Measurements from ENCODE around the gene MTAP.

The MTAP gene

GRCh38 chr9:21852754-21853153 lies 50.3 kb downstream of the MTAP start:
- Histone ChIP-seq H3K4me1 (ENCODE audit: control insufficient read depth, insufficient read depth, low read length) (no peaks in the 10 kb centered on the region), H3K9ac (ENCODE audit: low read length in 2 of 2) (no peak overlapping the region), H3K4me3 (ENCODE audit: low read length in 2 of 2) (no peak overlapping the region), H3K36me3 (ENCODE audit: control insufficient read depth in 2 of 2, insufficient read depth in 2 of 2, low read length in 2 of 2) (peaks cover 10 to 14% of the 10 kb centered on the region in 2 donors), H3K27ac (ENCODE audit: low read length) (no peak overlapping the region), H3K9me3 (ENCODE audit: control insufficient read depth in 2 of 2, low read length in 2 of 2) (peaks cover 0 to 10% of the 10 kb centered on the region in 2 donors), H3K27me3 (ENCODE audit: control insufficient read depth in 1 of 2, insufficient read depth in 2 of 2, low read length in 2 of 2) (no peaks in the 10 kb centered on the region)

- Histone ChIP-seq H3K27me3 (ENCODE audit: control insufficient read depth in 1 of 2, insufficient read depth in 2 of 2, low read length in 2 of 2) (no peaks in the 10 kb centered on the region), H3K36me3 (ENCODE audit: control insufficient read depth in 2 of 2, insufficient read depth in 2 of 2, low read length in 2 of 2) (peaks cover 10 to 14% of the 10 kb centered on the region in 2 donors), H3K9ac (ENCODE audit: low read length in 2 of 2) (no peak overlapping the region), H3K27ac (ENCODE audit: low read length) (no peak overlapping the region), H3K9me3 (ENCODE audit: control insufficient read depth in 2 of 2, low read length in 2 of 2) (peaks cover 0 to 4% of the 10 kb centered on the region in 2 donors), H3K4me1 (ENCODE audit: control insufficient read depth, insufficient read depth, low read length) (no peaks in the 10 kb centered on the region), H3K4me3 (ENCODE audit: low read length in 2 of 2) (no peak overlapping the region)
Measured at GRCh38 chr9:21853414-21853813, 51.0 kb downstream of the MTAP start.

- no peak overlapping the region for H3K27ac ChIP-seq (ENCODE audit: low read length)
- no peaks in the 10 kb centered on the region for H3K9me3 ChIP-seq (ENCODE audit: control insufficient read depth in 2 of 2, low read length in 2 of 2)
- no peak overlapping the region for H3K4me3 ChIP-seq (ENCODE audit: low read length in 2 of 2)
- H3K27me3 ChIP-seq (ENCODE audit: control insufficient read depth in 1 of 2, insufficient read depth in 2 of 2, low read length in 2 of 2), result no peaks in the 10 kb centered on the region
- H3K9ac ChIP-seq (ENCODE audit: low read length in 2 of 2), result no peak overlapping the region
- H3K36me3 ChIP-seq (ENCODE audit: control insufficient read depth in 2 of 2, insufficient read depth in 2 of 2, low read length in 2 of 2), result peaks cover 12 to 17% of the 10 kb centered on the region in 2 donors
- no peaks in the 10 kb centered on the region for H3K4me1 ChIP-seq (ENCODE audit: control insufficient read depth, insufficient read depth, low read length)
Measured at GRCh38 chr9:21854119-21854518, 51.7 kb downstream of the MTAP start.

DNA sequence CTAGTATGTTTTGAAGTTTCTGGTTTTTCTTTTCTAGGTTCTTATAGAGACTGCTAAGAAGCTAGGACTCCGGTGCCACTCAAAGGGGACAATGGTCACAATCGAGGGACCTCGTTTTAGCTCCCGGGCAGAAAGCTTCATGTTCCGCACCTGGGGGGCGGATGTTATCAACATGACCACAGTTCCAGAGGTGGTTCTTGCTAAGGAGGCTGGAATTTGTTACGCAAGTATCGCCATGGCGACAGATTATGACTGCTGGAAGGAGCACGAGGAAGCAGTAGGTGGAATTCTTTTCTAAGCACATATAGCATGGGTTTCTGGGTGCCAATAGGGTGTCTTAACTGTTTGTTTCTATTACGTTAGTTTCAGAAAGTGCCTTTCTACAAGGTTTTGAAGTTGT lies 52.2 kb downstream of the MTAP start:
- H3K4me1 ChIP-seq (ENCODE audit: control insufficient read depth, insufficient read depth, low read length), result no peaks in the 10 kb centered on the region
- no peak overlapping the region for H3K9ac ChIP-seq (ENCODE audit: low read length in 2 of 2)
- no peaks in the 10 kb centered on the region for H3K9me3 ChIP-seq (ENCODE audit: control insufficient read depth in 2 of 2, low read length in 2 of 2)
- H3K27ac ChIP-seq (ENCODE audit: low read length), result no peak overlapping the region
- no peak overlapping the region for H3K4me3 ChIP-seq (ENCODE audit: low read length in 2 of 2)
- no peaks in the 10 kb centered on the region for H3K27me3 ChIP-seq (ENCODE audit: control insufficient read depth in 1 of 2, insufficient read depth in 2 of 2, low read length in 2 of 2)
- H3K36me3 ChIP-seq (ENCODE audit: control insufficient read depth in 2 of 2, insufficient read depth in 2 of 2, low read length in 2 of 2), result peaks cover 17 to 20% of the 10 kb centered on the region in 2 donors

DNA sequence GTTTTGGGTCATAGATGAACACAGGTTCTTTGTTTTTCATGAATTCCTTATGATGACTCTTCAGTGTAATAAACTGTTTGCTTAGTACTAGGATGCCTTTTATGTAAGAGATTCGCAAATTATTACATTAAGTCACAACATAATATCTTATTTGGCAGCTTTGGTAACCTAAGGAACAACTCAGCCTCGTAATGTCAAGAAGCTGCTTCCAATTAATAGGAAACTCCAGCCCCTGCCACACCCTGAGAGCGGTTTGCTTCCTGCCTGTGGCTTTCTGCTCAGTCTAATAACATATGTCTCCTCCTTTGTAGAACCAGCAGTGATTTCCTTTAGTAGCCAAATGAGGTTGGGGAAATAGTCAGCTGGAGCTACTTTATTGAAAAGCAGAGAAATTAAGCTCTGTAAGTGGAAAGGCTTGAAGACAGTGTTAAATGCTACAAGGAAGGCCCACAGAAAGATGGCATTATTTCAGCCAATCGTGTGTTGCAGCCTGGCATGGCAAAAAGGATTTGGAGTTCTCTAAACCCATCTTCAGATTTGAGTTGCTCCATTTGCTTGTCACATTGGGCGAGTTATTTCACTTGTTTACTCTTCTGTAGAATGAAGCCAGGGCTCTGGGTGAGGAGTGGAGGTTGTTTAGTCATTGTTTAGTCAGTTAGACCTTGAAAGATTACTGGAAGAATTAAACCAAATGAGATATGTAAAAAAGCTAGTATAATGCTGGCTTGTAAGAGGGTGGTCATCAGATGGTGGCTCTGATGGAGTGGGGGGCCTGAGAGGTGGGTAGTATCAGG lies 54.1 kb downstream of the MTAP start:
- Histone ChIP-seq H3K4me1 (ENCODE audit: control insufficient read depth, insufficient read depth, low read length) (no peaks in the 10 kb centered on the region), H3K4me3 (ENCODE audit: low read length in 2 of 2) (no peak overlapping the region), H3K36me3 (ENCODE audit: control insufficient read depth in 2 of 2, insufficient read depth in 2 of 2, low read length in 2 of 2) (peaks cover 20 to 28% of the 10 kb centered on the region in 2 donors), H3K27ac (ENCODE audit: low read length) (no peak overlapping the region), H3K9ac (ENCODE audit: low read length in 2 of 2) (no peak overlapping the region), H3K9me3 (ENCODE audit: control insufficient read depth in 2 of 2, low read length in 2 of 2) (no peaks in the 10 kb centered on the region), H3K27me3 (ENCODE audit: control insufficient read depth in 1 of 2, insufficient read depth in 2 of 2, low read length in 2 of 2) (no peaks in the 10 kb centered on the region)

- peaks cover 25 to 30% of the 10 kb centered on the region in 2 donors for H3K36me3 ChIP-seq (ENCODE audit: control insufficient read depth in 2 of 2, insufficient read depth in 2 of 2, low read length in 2 of 2)
- no peak overlapping the region for H3K9ac ChIP-seq (ENCODE audit: low read length in 2 of 2)
- no peaks in the 10 kb centered on the region for H3K27me3 ChIP-seq (ENCODE audit: control insufficient read depth in 1 of 2, insufficient read depth in 2 of 2, low read length in 2 of 2)
- H3K27ac ChIP-seq (ENCODE audit: low read length), result no peak overlapping the region
- no peak overlapping the region for H3K4me3 ChIP-seq (ENCODE audit: low read length in 2 of 2)
- H3K9me3 ChIP-seq (ENCODE audit: control insufficient read depth in 2 of 2, low read length in 2 of 2), result no peaks in the 10 kb centered on the region
- no peaks in the 10 kb centered on the region for H3K4me1 ChIP-seq (ENCODE audit: control insufficient read depth, insufficient read depth, low read length)
Measured at GRCh38 chr9:21862871-21863270, 60.4 kb downstream of the MTAP start.

GRCh38 chr9:21864505-21864904 lies 62.1 kb downstream of the MTAP start:
- no peaks in the 10 kb centered on the region for H3K27me3 ChIP-seq (ENCODE audit: control insufficient read depth in 1 of 2, insufficient read depth in 2 of 2, low read length in 2 of 2)
- peaks cover 21 to 24% of the 10 kb centered on the region in 2 donors for H3K36me3 ChIP-seq (ENCODE audit: control insufficient read depth in 2 of 2, insufficient read depth in 2 of 2, low read length in 2 of 2)
- no peak overlapping the region for H3K4me3 ChIP-seq (ENCODE audit: low read length in 2 of 2)
- no peak overlapping the region for H3K9ac ChIP-seq (ENCODE audit: low read length in 2 of 2)
- H3K9me3 ChIP-seq (ENCODE audit: control insufficient read depth in 2 of 2, low read length in 2 of 2), result no peaks in the 10 kb centered on the region
- H3K4me1 ChIP-seq (ENCODE audit: control insufficient read depth, insufficient read depth, low read length), result no peaks in the 10 kb centered on the region
- H3K27ac ChIP-seq (ENCODE audit: low read length), result no peak overlapping the region

DNA sequence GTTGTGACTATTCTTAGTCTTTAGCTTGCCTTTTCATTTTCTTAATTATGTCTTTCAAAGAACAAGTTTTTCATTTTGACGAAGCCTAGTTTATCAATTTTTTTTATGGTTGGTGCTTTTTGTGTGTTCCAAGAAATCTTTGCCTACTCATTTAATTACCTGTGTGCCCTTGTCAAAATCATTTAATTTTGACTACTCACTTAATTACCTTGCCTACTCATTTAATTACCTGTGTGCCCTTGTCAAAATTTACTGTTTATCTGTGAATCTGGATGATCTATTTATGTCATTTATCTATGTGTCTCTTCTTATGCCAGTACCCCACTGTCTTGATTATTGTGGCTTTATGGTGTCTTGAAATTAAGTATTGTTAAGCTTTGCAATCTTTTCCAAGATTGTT lies 63.9 kb downstream of the MTAP start:
- Histone ChIP-seq H3K4me3 (ENCODE audit: low read length in 2 of 2) (no peak overlapping the region), H3K27me3 (ENCODE audit: control insufficient read depth in 1 of 2, insufficient read depth in 2 of 2, low read length in 2 of 2) (no peaks in the 10 kb centered on the region), H3K4me1 (ENCODE audit: control insufficient read depth, insufficient read depth, low read length) (no peaks in the 10 kb centered on the region), H3K9ac (ENCODE audit: low read length in 2 of 2) (no peak overlapping the region), H3K36me3 (ENCODE audit: control insufficient read depth in 2 of 2, insufficient read depth in 2 of 2, low read length in 2 of 2) (peaks cover 13 to 22% of the 10 kb centered on the region in 2 donors), H3K9me3 (ENCODE audit: control insufficient read depth in 2 of 2, low read length in 2 of 2) (no peaks in the 10 kb centered on the region), H3K27ac (ENCODE audit: low read length) (no peak overlapping the region)

- Histone ChIP-seq H3K4me1 (ENCODE audit: control insufficient read depth, insufficient read depth, low read length) (no peaks in the 10 kb centered on the region), H3K27me3 (ENCODE audit: control insufficient read depth in 1 of 2, insufficient read depth in 2 of 2, low read length in 2 of 2) (no peaks in the 10 kb centered on the region), H3K4me3 (ENCODE audit: low read length in 2 of 2) (no peak overlapping the region), H3K9ac (ENCODE audit: low read length in 2 of 2) (no peak overlapping the region), H3K36me3 (ENCODE audit: control insufficient read depth in 2 of 2, insufficient read depth in 2 of 2, low read length in 2 of 2) (peaks cover 0 to 4% of the 10 kb centered on the region in 2 donors), H3K9me3 (ENCODE audit: control insufficient read depth in 2 of 2, low read length in 2 of 2) (no peaks in the 10 kb centered on the region), H3K27ac (ENCODE audit: low read length) (no peak overlapping the region)
Measured at GRCh38 chr9:21871256-21871975, 69.0 kb downstream of the MTAP start.

DNA sequence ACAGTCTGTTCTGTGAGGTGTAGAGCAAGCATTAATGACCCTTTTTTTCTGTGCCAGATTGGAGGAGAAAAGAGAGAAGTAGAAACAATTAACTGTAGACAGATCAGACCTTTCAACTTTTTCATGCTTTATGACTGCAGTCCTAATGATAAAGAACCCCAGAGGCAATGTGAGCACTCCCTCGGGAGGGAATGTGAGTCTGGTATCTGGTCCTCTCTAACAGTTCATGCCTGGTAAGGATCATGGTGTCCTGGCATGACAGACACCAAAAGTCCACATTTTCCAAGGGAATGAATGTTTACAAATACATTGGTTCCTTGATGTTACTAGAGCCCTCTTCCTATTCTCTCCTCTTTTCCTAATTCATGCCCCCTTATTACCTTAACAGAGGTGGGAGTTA lies 70.3 kb downstream of the MTAP start:
- Histone ChIP-seq H3K4me1 (ENCODE audit: control insufficient read depth, insufficient read depth, low read length) (no peaks in the 10 kb centered on the region), H3K9ac (ENCODE audit: low read length in 2 of 2) (no peak overlapping the region), H3K9me3 (ENCODE audit: control insufficient read depth in 2 of 2, low read length in 2 of 2) (no peaks in the 10 kb centered on the region), H3K4me3 (ENCODE audit: low read length in 2 of 2) (no peak overlapping the region), H3K36me3 (ENCODE audit: control insufficient read depth in 2 of 2, insufficient read depth in 2 of 2, low read length in 2 of 2) (peaks cover 0 to 4% of the 10 kb centered on the region in 2 donors), H3K27me3 (ENCODE audit: control insufficient read depth in 1 of 2, insufficient read depth in 2 of 2, low read length in 2 of 2) (no peaks in the 10 kb centered on the region), H3K27ac (ENCODE audit: low read length) (no peak overlapping the region)
